CD4-positive, alpha-beta T cell treated with Interferon gamma for 1 hour (primary cell): Measurements from ENCODE around the gene IFNA21.
"Not testable (repeated sequence)": the region's sequence is repeated elsewhere in the genome, so short reads cannot be mapped to it uniquely, and the experiment has no call there.

ENCODE experiments used
- DNase-seq: peaks from one replicate; pipeline ENCODE4 v3.0.0-alpha.2; 2020

Gene IFNA21

GRCh38 chr9:21137020-21137419, 29.4 kb downstream of the IFNA21 start:
- DNase-seq, result no peak

- DNase-seq, result no peak
These were observed 30.7 kb downstream of the IFNA21 start for GRCh38 chr9:21135736-21136135.

- DNase-seq, result not testable (repeated sequence)
These were observed 38.3 kb downstream of the IFNA21 start for GRCh38 chr9:21128186-21128585.

GRCh38 chr9:21121595-21122251, 44.7 kb downstream of the IFNA21 start:
- DNase-seq, result no peak

- no peak for DNase-seq
These were observed 45.4 kb downstream of the IFNA21 start for GRCh38 chr9:21121079-21121478.

- DNase-seq, result peak; percentile 9
These were observed 47.2 kb downstream of the IFNA21 start for GRCh38 chr9:21119093-21119770.
